Osteoblast (primary cell): Measurements from ENCODE around the gene USP40. TPM values are rescaled to one million over a fixed set of nuclear protein-coding genes. Genes with fewer than 3 reads are reported as not detected.
A peak's percentile ranks its signal among the peaks of the same experiment; 100 is the strongest.

ENCODE experiments used
- DNase-seq: peaks from one replicate; pipeline ENCODE4 v3.0.0; 2011; ENCODE audit warnings: low spot score, mixed read lengths; ENCODE audit not compliant: insufficient read length; ENCODE audit errors: missing footprints
- H2AFZ ChIP-seq: 2 replicates; pipeline ENCODE4 v1.6.0; 2011; ENCODE audit warnings: mild to moderate bottlenecking, low read length
- H3K27ac ChIP-seq: 2 replicates; pipeline ENCODE4 v1.5.1; 2011; ENCODE audit warnings: mild to moderate bottlenecking, low read depth, low read length, moderate library complexity
- H3K27me3 ChIP-seq: 2 replicates; pipeline ENCODE4 v1.6.0; 2012; ENCODE audit warnings: mild to moderate bottlenecking, control low read depth, inconsistent platforms, low read length, moderate library complexity; ENCODE audit not compliant: insufficient read depth
- H3K36me3 ChIP-seq: 2 replicates; pipeline ENCODE4 v1.5.1; 2011; ENCODE audit warnings: mild to moderate bottlenecking, low read length, control low read depth, moderate library complexity; ENCODE audit not compliant: insufficient read depth
- H3K4me1 ChIP-seq: 2 replicates; pipeline ENCODE4 v1.5.1; 2011; ENCODE audit warnings: mild to moderate bottlenecking, low read length, control low read depth, moderate library complexity; ENCODE audit not compliant: insufficient read depth
- H3K4me2 ChIP-seq: 2 replicates; pipeline ENCODE4 v1.6.0; 2011; ENCODE audit warnings: mild to moderate bottlenecking, low read length; ENCODE audit not compliant: insufficient read depth
- H3K4me3 ChIP-seq: fragments of 200-600 bp; sonication (generic); 3 replicates; pipeline ENCODE4 v1.5.1; 2012; ENCODE audit warnings: mild to moderate bottlenecking, low read length, inconsistent platforms; ENCODE audit not compliant: insufficient read depth
- H3K79me2 ChIP-seq: 2 replicates; pipeline ENCODE4 v1.6.0; 2012; ENCODE audit warnings: mild to moderate bottlenecking, low read length, control low read depth, inconsistent platforms; ENCODE audit not compliant: insufficient read depth
- H3K9me3 ChIP-seq: 2 replicates; pipeline ENCODE4 v1.5.1; 2011; ENCODE audit warnings: low read depth, low read length, control low read depth
- H4K20me1 ChIP-seq: 2 replicates; pipeline ENCODE4 v1.6.0; 2012; ENCODE audit warnings: mild to moderate bottlenecking, low read length, control low read depth; ENCODE audit not compliant: insufficient read depth
- CTCF ChIP-seq: IDR thresholded peaks from 2 replicates; pipeline ENCODE4 v1.5.1; 2011; ENCODE audit warnings: mild to moderate bottlenecking, low read depth, low read length, moderate library complexity; ENCODE audit errors: extremely low read depth
- total RNA-seq: library from RNA; depleted of rRNA; stranded (reverse); fragments of >200 nt; gene quantifications from 2 replicates; pipeline ENCODE4 v1.2.3, GENCODE V29; 2012

The USP40 gene
- total RNA-seq, 1 donor = 34.0 TPM

- Histone ChIP-seq H3K79me2 (no peaks in the 10 kb centered on the region), H3K36me3 (peaks cover 7% of the 10 kb centered on the region), H3K27ac (no peak overlapping the region), H3K4me2 (no peak overlapping the region), H3K9me3 (no peaks in the 10 kb centered on the region), H3K4me1 (no peaks in the 10 kb centered on the region), H2AFZ (no peak overlapping the region), H4K20me1 (no peaks in the 10 kb centered on the region), H3K4me3 (no peak overlapping the region), H3K27me3 (no peaks in the 10 kb centered on the region)
- peak; percentile 52 for DNase-seq
- TF ChIP-seq CTCF = no peak
Measured at GRCh38 chr2:233464531-233465240, 101.9 kb downstream of the USP40 start.

DNA sequence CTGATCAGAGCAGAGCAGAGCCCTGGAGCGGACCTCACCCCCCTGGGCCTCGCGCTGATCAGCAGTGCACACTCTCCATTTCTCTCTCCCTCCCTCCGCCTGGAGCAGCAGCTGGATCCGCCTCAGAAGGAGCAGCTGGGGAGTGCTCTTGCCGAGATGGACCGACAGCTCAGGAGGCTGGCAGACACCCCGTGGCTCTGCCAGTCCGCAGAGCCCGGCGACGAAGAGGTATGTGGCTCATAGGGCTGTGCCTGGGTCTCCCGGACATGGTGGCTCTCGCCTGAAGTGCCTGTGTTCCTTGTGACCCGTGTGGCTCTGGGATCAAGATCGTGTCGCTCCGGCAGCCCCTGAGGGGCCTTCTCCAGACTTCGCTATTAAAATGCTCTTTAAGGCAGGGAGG lies 102.5 kb downstream of the USP40 start:
- no peak overlapping the region for H3K27ac ChIP-seq
- no peaks in the 10 kb centered on the region for H3K4me1 ChIP-seq
- no peaks in the 10 kb centered on the region for H3K79me2 ChIP-seq
- peaks cover 7% of the 10 kb centered on the region for H3K36me3 ChIP-seq
- H3K9me3 ChIP-seq = no peaks in the 10 kb centered on the region
- no peak overlapping the region for H2AFZ ChIP-seq
- DNase-seq = peak; percentile 31
- TF ChIP-seq CTCF = no peak
- H4K20me1 ChIP-seq = no peaks in the 10 kb centered on the region
- no peak overlapping the region for H3K4me3 ChIP-seq
- no peak overlapping the region for H3K4me2 ChIP-seq
- H3K27me3 ChIP-seq = no peaks in the 10 kb centered on the region

- H3K27me3 ChIP-seq = no peaks in the 10 kb centered on the region
- H3K4me1 ChIP-seq = no peaks in the 10 kb centered on the region
- H3K27ac ChIP-seq = no peak overlapping the region
- H3K4me2 ChIP-seq = no peak overlapping the region
- DNase-seq = peak; percentile 23
- H2AFZ ChIP-seq = no peak overlapping the region
- no peaks in the 10 kb centered on the region for H4K20me1 ChIP-seq
- H3K4me3 ChIP-seq = no peak overlapping the region
- no peaks in the 10 kb centered on the region for H3K79me2 ChIP-seq
- peaks cover 7% of the 10 kb centered on the region for H3K36me3 ChIP-seq
- no peak for TF ChIP-seq CTCF
- no peaks in the 10 kb centered on the region for H3K9me3 ChIP-seq
Measured at GRCh38 chr2:233463586-233463985, 103.0 kb downstream of the USP40 start.

DNA sequence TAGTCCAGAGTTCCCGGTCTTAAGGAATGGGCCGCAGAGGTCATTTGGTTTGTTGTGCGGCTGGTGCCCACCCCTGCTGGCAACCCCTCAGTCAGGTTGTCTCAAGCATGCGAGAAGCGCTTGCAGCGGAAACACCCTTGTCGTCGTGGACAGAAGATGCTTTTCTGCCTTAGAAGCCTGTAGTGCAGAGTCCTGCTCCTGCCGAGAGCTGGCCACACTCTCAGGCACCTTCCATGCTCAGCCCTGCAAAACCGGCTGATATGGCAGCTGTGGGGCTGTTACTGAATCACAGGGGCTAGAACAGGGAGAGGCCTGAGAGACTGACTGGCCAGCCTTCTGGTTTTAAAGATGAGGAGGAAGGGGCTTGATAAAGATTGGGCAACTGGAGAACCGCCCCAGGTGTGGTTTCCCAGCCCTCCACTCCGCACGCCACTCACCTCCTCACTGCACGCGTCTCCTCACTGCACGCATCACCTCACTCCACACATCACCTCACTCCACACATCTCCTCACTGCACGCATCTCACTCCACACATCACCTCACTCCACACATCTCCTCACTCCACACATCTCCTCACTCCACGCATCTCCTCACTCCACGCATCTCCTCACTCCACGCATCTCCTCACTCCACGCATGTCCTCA lies 103.6 kb downstream of the USP40 start:
- Histone ChIP-seq H4K20me1 (no peaks in the 10 kb centered on the region), H3K27me3 (no peaks in the 10 kb centered on the region), H3K36me3 (peaks cover 7% of the 10 kb centered on the region), H3K79me2 (no peaks in the 10 kb centered on the region), H3K4me3 (no peak overlapping the region), H3K4me2 (no peak overlapping the region), H3K9me3 (no peaks in the 10 kb centered on the region), H2AFZ (no peak overlapping the region), H3K27ac (no peak overlapping the region), H3K4me1 (no peaks in the 10 kb centered on the region)
- peak; percentile 78 for DNase-seq
- TF ChIP-seq CTCF = no peak
